ENCODE results near the gene TMEM141.
"Not testable (repeated sequence)": the region's sequence is repeated elsewhere in the genome, so short reads cannot be mapped to it uniquely, and the experiment has no call there.

The TMEM141 gene

DNA sequence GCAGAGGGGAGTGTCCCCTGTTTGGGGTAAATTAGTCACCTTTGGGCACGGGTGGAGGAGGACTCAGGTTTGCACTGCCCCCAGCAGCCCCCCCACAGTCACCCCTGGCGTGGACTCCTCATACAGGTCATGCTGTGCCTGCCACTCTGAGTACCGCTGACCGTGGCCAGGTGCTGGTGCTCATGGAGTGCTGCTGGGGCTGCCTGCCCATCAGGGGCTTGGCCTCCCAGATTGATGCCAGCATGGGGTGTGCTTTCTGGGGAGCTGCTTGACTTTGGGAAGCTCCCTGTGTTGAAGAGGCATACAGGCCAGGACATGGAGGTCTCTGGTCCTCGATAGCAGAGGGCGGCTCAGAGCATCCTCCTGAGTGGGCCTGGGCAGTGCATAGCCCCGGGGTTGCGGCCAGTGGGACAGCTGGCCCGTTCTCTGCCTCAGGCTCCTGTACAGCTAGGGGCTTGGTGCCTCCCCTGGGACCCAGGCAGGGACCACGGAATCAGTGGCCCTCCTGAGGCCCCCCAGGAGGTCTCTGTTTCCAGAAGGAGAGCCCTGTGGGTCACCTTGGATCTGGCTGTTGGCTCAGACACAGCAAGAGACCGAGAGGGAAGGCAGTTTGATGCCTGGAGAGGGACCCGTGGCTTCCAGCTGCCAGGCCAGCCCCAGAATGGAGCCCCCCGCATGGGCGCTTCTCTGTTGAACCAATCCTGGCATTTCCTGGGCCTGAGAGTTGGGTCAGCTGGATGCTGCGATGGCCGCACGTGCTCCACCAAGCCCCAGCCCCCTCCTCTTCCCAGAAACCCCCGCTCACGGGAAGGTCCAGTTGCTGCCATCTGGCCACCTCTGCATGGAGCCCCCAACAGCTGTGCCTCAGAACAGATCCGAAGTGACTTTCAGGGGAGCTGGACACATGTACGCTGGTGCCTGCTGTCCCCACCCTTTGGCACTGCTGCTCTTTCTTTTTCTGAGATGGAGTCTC lies 45.1 kb downstream of the TMEM141 start:
- H2AFZ ChIP-seq (ENCODE audit: low read depth, low read length), result no peak overlapping the region
- no peaks in the 10 kb centered on the region for H3K4me1 ChIP-seq (ENCODE audit: low read length)
- H3K4me3 ChIP-seq (ENCODE audit: low read length), result no peak overlapping the region
- H3K9ac ChIP-seq (ENCODE audit: low read length), result no peak overlapping the region
- no peaks in the 10 kb centered on the region for H3K9me3 ChIP-seq (ENCODE audit: insufficient read depth, low read length)
- no peaks in the 10 kb centered on the region for H3K79me2 ChIP-seq (ENCODE audit: low read length)
- H4K20me1 ChIP-seq (ENCODE audit: insufficient read depth, low read length), result no peaks in the 10 kb centered on the region
- no peak overlapping the region for H3K4me2 ChIP-seq (ENCODE audit: low read length)
- peaks cover 14% of the 10 kb centered on the region for H3K36me3 ChIP-seq (replicated peaks; ENCODE audit: low read depth, low read length)
- no peaks in the 10 kb centered on the region for H3K27me3 ChIP-seq (ENCODE audit: low read depth, low read length)
- TF ChIP-seq CTCF (IDR thresholded peaks at IDR 0.05; ENCODE audit: low read depth, low read length) (no peak), EZH2phosphoT487 (IDR thresholded peaks at IDR 0.05; ENCODE audit: low read depth) (no peak)
- no peak overlapping the region for H3K27ac ChIP-seq (ENCODE audit: low read length)

DNA sequence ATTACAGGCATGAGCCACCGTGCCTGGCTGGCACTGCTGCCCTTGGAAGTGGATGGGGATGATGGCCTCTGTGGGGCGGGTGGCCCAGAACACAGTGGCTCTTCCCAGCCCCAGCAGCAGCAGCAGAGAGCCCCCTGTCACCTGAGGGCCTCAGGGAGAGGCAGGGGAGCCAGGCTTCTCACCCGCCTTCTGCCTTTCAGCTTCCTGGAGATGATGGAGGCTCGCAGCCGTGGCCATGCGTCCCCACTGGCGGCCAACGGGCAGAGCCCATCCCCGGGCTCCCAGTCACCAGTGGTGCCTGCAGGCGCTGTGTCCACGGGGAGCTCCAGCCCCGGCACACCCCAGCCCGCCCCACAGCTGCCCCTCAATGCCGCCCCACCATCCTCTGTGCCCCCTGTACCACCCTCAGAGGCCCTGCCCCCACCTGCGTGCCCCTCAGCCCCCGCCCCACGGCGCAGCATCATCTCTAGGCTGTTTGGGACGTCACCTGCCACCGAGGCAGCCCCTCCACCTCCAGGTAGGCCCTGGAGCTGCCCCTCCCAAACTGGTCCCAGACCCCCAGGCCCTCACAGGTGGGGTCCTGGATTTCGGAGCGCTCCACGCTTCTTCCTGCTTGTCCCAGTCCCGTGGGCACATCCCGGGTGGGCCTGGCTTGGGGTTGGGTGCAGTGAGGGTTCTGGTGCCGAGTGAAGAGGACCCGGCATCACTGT lies 46.2 kb downstream of the TMEM141 start:
- H3K79me2 ChIP-seq (ENCODE audit: low read length), result no peaks in the 10 kb centered on the region

GRCh38 chr9:136837856-136838277 lies 46.7 kb downstream of the TMEM141 start:
- H3K4me3 ChIP-seq (ENCODE audit: low read length); H3K4me1 ChIP-seq (ENCODE audit: low read length); H2AFZ ChIP-seq (ENCODE audit: low read depth, low read length); H3K79me2 ChIP-seq (ENCODE audit: low read length); H4K20me1 ChIP-seq (ENCODE audit: insufficient read depth, low read length); H3K9ac ChIP-seq (ENCODE audit: low read length); H3K36me3 ChIP-seq (replicated peaks; ENCODE audit: low read depth, low read length); H3K27ac ChIP-seq (ENCODE audit: low read length); H3K27me3 ChIP-seq (ENCODE audit: low read depth, low read length); H3K4me2 ChIP-seq (ENCODE audit: low read length); H3K9me3 ChIP-seq (ENCODE audit: insufficient read depth, low read length): not testable (repeated sequence)

More for the DNA sequence above, 46.2 kb downstream of the TMEM141 start:
- Histone ChIP-seq H3K4me3 (ENCODE audit: low read length) (no peak overlapping the region), H3K4me2 (ENCODE audit: low read length) (no peak overlapping the region), H3K36me3 (replicated peaks; ENCODE audit: low read depth, low read length) (peaks cover 11% of the 10 kb centered on the region), H3K27ac (ENCODE audit: low read length) (no peak overlapping the region), H4K20me1 (ENCODE audit: insufficient read depth, low read length) (no peaks in the 10 kb centered on the region), H2AFZ (ENCODE audit: low read depth, low read length) (no peak overlapping the region), H3K4me1 (ENCODE audit: low read length) (no peaks in the 10 kb centered on the region), H3K9me3 (ENCODE audit: insufficient read depth, low read length) (no peaks in the 10 kb centered on the region), H3K9ac (ENCODE audit: low read length) (no peak overlapping the region), H3K27me3 (ENCODE audit: low read depth, low read length) (no peaks in the 10 kb centered on the region)
- no peak for TF ChIP-seq CTCF (IDR thresholded peaks at IDR 0.05; ENCODE audit: low read depth, low read length)
- no peak for TF ChIP-seq EZH2phosphoT487 (IDR thresholded peaks at IDR 0.05; ENCODE audit: low read depth)

DNA sequence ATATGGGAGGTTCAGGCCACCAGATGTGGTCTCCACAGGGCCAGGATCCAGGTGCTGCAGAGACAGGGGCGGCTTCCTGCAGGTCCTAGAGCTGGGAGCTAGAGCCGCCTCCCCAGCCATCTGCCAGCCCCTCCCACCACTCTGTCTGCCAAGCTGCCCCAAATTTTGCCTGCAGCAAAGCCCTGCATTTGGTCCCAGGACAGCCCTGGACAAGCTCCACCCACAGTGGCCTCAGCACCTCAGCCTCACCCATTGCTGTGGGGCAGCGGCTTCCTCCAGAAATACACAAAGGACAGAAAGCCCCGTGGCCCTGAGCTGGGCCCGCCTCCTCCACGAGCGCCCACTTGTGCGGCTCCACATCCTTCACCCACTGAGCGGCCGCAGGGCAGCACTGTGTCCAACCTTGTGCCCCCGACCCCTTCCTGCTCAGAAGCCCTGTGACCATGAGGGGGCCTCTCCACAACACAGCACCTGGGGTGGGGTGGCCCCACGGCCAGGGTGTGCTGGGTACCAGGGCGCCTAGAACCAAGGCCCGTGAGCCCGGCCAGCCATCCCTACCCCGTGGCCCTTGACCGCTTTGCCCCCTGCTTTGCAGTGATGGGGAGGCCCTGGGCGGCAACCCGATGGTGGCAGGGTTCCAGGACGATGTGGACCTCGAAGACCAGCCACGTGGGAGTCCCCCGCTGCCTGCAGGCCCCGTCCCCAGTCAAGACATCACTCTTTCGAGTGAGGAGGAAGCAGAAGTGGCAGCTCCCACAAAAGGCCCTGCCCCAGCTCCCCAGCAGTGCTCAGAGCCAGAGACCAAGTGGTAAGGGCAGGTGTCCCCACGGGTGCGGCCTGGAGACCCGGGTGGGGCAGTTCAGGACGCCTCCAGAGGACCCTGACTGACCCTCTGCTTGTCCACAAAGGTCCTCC lies 47.4 kb downstream of the TMEM141 start:
- no peak overlapping the region for H3K4me3 ChIP-seq (ENCODE audit: low read length)
- H3K36me3 ChIP-seq (replicated peaks; ENCODE audit: low read depth, low read length), result peaks cover 9% of the 10 kb centered on the region
- H3K4me2 ChIP-seq (ENCODE audit: low read length), result no peak overlapping the region
- no peak overlapping the region for H3K9ac ChIP-seq (ENCODE audit: low read length)
- no peak overlapping the region for H3K27ac ChIP-seq (ENCODE audit: low read length)
- H3K79me2 ChIP-seq (ENCODE audit: low read length), result no peaks in the 10 kb centered on the region
- peaks cover 6% of the 10 kb centered on the region for H3K4me1 ChIP-seq (ENCODE audit: low read length)
- no peaks in the 10 kb centered on the region for H4K20me1 ChIP-seq (ENCODE audit: insufficient read depth, low read length)
- H3K9me3 ChIP-seq (ENCODE audit: insufficient read depth, low read length), result no peaks in the 10 kb centered on the region
- TF ChIP-seq EZH2phosphoT487 (IDR thresholded peaks at IDR 0.05; ENCODE audit: low read depth) (no peak), CTCF (IDR thresholded peaks at IDR 0.05; ENCODE audit: low read depth, low read length) (no peak)
- no peak overlapping the region for H2AFZ ChIP-seq (ENCODE audit: low read depth, low read length)
- H3K27me3 ChIP-seq (ENCODE audit: low read depth, low read length), result no peaks in the 10 kb centered on the region

Measured in OCI-LY3 (cell line).